Nephron (organoid): ENCODE data around the gene BRD1.

Experiments
- H3K27ac Mint-ChIP-seq, 3 experiments: 2 replicates each; pipeline ENCODE4 v1.8.0; 2020; ENCODE audit warnings: mixed read lengths in 3 of 3, mild to moderate bottlenecking in 2 of 3, moderate library complexity in 1 of 3
- H3K27me3 Mint-ChIP-seq: 2 replicates; pipeline ENCODE4 v1.8.0; 2021; ENCODE audit warnings: low read depth, mild to moderate bottlenecking, moderate library complexity, mixed read lengths
- H3K36me3 Mint-ChIP-seq: 2 replicates; pipeline ENCODE4 v1.8.0; 2020; ENCODE audit warnings: low read depth, mixed read lengths
- H3K4me1 Mint-ChIP-seq: 2 replicates; pipeline ENCODE4 v1.8.0; 2020; ENCODE audit warnings: mixed read lengths
- H3K4me3 Mint-ChIP-seq, 3 experiments: 2 replicates each; pipeline ENCODE4 v1.8.0; 2020; ENCODE audit warnings: mild to moderate bottlenecking in 3 of 3, mixed read lengths in 3 of 3, moderate library complexity in 2 of 3
- H3K9me3 Mint-ChIP-seq: 2 replicates; pipeline ENCODE4 v1.8.0; 2020; ENCODE audit warnings: mixed read lengths
- TF ChIP-seq, protein P1 (sequence below), 3 experiments: fragments of 200-600 bp; sonication (generic); IDR thresholded peaks; one replicate each; pipeline ENCODE4 v1.5.0; 2021; ENCODE audit warnings: antibody characterized with exemption in 3 of 3; ENCODE audit not compliant: unreplicated experiment in 3 of 3

BRD1 gene

DNA sequence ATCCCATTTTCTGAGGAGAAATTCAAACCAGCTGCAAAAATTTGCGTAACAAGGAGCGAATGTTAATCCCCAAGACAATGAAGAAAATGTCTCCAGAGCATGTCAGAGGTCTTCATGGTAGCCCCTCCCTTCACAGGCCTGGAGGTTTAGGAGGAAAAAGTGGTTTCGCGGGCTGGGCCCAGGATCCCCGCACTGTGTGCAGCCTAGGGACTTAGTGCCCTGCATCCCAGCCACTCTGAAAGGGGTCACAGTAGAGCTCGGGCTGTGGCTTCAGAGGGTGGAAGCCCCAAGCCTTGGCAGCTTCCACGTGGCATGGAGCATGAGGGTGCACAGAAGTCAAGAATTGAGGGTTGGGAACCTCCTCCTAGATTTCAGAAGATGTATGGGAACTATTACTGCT, 87.4 kb downstream of the BRD1 start:
- Mint-ChIP-seq H3K36me3 (peaks cover 3% of the 10 kb centered on the region), H3K4me1 (no peaks in the 10 kb centered on the region)

DNA sequence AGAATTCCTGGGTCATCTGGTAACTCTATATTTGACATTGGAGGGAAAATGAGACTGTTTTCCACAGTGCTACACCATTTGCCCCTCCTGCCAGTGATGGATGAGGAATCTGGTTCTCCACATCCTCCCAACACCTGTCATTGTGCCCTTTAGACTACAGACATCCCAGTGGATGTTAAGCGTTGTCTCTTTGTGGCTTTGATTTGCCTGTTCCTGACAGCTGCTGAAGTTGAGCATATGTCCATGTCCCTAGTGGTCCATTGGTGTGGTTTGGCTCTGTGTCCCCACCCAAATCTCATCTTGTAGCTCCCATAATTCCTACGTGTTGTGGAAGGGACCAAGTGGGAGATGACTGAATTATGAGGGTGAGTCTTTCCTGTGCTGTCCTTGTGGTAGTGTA, 88.5 kb downstream of the BRD1 start:
- Mint-ChIP-seq H3K4me3 (peak overlapping the region in 1 of 3 experiments; percentile 59), H3K36me3 (peaks cover 3% of the 10 kb centered on the region), H3K4me1 (no peaks in the 10 kb centered on the region), H3K9me3 (peaks cover 37% of the 10 kb centered on the region), H3K27ac (no peak overlapping the region), H3K27me3 (peaks cover 37% of the 10 kb centered on the region)
- TF ChIP-seq, protein P1, sequence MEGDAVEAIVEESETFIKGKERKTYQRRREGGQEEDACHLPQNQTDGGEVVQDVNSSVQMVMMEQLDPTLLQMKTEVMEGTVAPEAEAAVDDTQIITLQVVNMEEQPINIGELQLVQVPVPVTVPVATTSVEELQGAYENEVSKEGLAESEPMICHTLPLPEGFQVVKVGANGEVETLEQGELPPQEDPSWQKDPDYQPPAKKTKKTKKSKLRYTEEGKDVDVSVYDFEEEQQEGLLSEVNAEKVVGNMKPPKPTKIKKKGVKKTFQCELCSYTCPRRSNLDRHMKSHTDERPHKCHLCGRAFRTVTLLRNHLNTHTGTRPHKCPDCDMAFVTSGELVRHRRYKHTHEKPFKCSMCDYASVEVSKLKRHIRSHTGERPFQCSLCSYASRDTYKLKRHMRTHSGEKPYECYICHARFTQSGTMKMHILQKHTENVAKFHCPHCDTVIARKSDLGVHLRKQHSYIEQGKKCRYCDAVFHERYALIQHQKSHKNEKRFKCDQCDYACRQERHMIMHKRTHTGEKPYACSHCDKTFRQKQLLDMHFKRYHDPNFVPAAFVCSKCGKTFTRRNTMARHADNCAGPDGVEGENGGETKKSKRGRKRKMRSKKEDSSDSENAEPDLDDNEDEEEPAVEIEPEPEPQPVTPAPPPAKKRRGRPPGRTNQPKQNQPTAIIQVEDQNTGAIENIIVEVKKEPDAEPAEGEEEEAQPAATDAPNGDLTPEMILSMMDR (IDR thresholded peaks at IDR 0.05; ENCODE audit: unreplicated experiment in 3 of 3), result no peak

More for the DNA sequence above, 87.4 kb downstream of the BRD1 start:
- H3K27me3 Mint-ChIP-seq, result peaks cover 34% of the 10 kb centered on the region
- no peak overlapping the region for H3K27ac Mint-ChIP-seq
- TF ChIP-seq, protein P1 (IDR thresholded peaks at IDR 0.05; ENCODE audit: unreplicated experiment in 3 of 3), result no peak
- peaks cover 45% of the 10 kb centered on the region for H3K9me3 Mint-ChIP-seq
- H3K4me3 Mint-ChIP-seq, result no peak overlapping the region

DNA sequence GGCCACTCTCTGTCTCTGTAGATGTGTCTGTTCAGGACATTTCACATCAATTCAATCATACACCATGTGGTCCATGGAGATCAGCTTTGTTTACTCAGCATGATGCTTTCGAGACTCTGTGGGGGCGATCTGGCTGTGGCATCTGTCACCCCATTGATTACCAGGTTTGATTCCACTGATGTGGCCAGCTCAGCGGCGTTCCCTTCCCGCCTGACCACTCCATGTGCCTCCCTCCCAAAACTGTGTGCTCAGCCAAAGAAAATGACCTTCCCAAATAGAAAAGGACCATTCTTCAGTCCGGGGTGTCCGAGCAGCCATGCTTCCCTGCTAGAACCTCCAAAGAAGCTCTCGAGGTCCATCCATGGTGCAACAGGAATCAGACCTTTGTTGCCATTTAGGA, 89.1 kb downstream of the BRD1 start:
- no peak overlapping the region for H3K27ac Mint-ChIP-seq
- TF ChIP-seq, protein P1 (IDR thresholded peaks at IDR 0.05; ENCODE audit: unreplicated experiment in 3 of 3), result no peak
- H3K27me3 Mint-ChIP-seq, result peaks cover 43% of the 10 kb centered on the region
- no peaks in the 10 kb centered on the region for H3K4me1 Mint-ChIP-seq
- no peak overlapping the region for H3K4me3 Mint-ChIP-seq
- H3K36me3 Mint-ChIP-seq, result no peaks in the 10 kb centered on the region
- H3K9me3 Mint-ChIP-seq, result peaks cover 31% of the 10 kb centered on the region

DNA sequence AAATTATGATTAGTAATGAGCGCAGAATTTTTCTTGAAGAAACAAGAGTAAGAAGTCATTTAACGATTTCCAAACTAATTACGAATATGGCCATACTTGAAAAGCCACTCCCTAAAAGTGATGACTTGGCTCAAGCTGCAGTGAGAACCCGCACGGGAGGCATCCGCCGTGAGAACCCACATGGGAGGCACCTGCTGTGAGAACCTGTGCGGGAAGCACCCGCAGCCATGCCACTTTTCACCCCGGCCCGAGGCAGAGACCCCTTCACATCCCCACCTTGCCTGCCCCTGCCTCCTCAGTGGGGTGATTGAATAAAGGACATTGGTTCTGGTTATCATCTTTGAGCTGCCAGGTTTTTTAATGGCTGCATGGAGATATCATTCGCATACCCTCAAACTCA, 89.7 kb downstream of the BRD1 start:
- Mint-ChIP-seq H3K36me3 (no peaks in the 10 kb centered on the region), H3K4me3 (no peak overlapping the region), H3K4me1 (no peaks in the 10 kb centered on the region), H3K27ac (no peak overlapping the region), H3K9me3 (peaks cover 32% of the 10 kb centered on the region), H3K27me3 (peaks cover 48% of the 10 kb centered on the region)
- TF ChIP-seq, protein P1 (IDR thresholded peaks at IDR 0.05; ENCODE audit: unreplicated experiment in 3 of 3), result no peak

DNA sequence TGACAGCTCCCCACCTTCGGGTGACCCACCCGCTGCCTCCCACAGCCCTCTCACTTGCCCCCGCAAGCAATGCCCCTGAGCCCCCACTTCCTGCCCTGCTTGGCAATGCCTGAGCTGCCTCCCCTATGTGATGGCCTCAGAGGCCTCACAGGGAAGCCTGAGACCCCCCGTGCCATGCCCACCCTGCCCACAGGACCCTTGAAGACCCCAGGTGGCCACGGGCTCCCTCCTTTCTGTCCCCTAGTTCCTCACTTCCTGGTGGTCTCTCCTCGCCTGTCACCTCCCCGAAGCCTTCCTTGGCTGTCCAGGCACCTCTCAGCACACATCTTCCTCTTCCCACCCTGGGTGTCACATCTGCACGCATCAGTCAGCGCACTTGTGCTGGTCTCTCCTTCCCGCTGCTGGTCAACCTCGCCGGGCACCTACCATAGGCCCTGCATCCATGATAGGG, 90.5 kb downstream of the BRD1 start:
- TF ChIP-seq, protein P1 (IDR thresholded peaks at IDR 0.05; ENCODE audit: unreplicated experiment in 3 of 3), result no peak
- H3K36me3 Mint-ChIP-seq, result no peaks in the 10 kb centered on the region
- no peaks in the 10 kb centered on the region for H3K4me1 Mint-ChIP-seq

DNA sequence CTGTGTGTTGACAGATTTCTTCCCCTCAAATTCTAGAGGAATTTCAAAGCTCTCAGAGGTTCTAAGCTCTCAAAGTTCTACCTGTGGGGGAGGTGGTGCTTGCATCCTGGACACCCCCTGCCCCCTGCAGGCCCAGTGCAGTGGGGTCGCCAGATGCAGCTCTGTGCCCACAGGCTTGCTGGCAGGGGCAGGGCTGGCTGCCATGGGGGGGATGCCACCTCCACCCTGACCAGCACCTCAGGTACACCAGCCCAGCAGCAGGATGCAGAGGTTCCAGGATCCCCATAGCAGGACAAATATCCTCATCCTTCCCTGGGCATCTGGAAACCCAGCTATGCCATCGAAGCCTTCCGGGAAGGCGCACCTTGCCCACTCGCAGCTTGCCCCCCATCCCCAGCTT, 91.1 kb downstream of the BRD1 start:
- Mint-ChIP-seq H3K4me3 (no peak overlapping the region), H3K27me3 (peaks cover 52% of the 10 kb centered on the region), H3K9me3 (peaks cover 22% of the 10 kb centered on the region), H3K4me1 (no peaks in the 10 kb centered on the region), H3K36me3 (no peaks in the 10 kb centered on the region), H3K27ac (no peak overlapping the region)
- TF ChIP-seq, protein P1 (IDR thresholded peaks at IDR 0.05; ENCODE audit: unreplicated experiment in 3 of 3), result no peak

More for the DNA sequence above, 90.5 kb downstream of the BRD1 start:
- peaks cover 55% of the 10 kb centered on the region for H3K27me3 Mint-ChIP-seq
- peaks cover 28% of the 10 kb centered on the region for H3K9me3 Mint-ChIP-seq
- H3K27ac Mint-ChIP-seq, result no peak overlapping the region
- no peak overlapping the region for H3K4me3 Mint-ChIP-seq
